Measurements from ENCODE around the gene DNAH14. TPM values are rescaled to one million over a fixed set of nuclear protein-coding genes. Genes with fewer than 3 reads are reported as not detected.

Gene DNAH14
- total and polyA plus RNA-seq, 4 donors: 2.7 to 19.8 (median 9.6) TPM

DNA sequence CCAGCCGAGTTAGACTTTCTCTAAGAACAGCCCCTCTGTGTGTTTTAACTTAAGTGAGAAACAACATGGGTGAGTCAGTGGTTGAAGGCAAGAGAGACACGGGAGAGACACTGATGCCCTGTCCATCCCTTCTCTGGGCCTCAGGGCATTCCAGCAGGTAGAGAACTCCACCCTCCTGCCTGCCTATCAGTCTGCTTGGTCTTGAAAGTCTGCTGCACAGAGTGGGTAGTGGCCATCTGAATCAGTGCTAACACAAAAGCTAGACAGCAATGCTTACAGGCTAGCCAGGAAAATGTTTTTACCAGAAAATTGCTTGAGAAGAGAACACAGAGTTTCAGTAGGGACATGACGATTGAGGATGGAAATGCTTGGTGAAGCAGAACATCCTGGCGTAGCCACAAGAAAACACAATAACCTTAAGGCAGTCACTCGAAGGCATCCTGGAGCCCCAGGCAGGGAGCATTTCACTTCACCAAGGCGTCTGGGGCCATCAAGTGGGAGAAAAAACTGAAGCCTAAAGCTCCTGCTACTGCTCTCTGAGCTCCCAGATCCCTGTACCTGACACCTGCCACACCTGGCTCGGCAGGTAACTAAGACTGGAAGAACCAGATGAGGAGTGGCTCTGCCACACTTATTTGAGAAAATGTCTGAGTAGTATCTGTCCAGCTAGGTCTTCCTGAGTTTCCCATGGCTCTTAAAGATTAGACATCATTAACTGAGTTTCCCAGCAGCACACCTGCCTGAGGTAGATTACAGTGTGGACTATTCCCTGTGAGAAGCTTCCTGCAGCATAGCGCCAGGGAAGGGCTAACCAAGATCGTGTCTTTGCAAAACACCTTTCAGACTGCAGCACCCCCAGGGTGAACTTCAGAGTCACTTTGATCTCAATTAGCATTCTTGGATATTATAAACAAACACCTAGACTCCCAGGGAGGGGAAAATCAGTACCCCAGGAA is 516.4 kb downstream of the DNAH14 start:
- H3K4me3 ChIP-seq (ENCODE audit: low read depth in 1 of 3, low read length in 3 of 3): no peak overlapping the region
- H3K9me3 ChIP-seq (ENCODE audit: control insufficient read depth in 4 of 4, low read length in 3 of 4): no peaks in the 10 kb centered on the region
- H3K27ac ChIP-seq (ENCODE audit: low read depth in 1 of 2, low read length in 2 of 2): peak overlapping the region; percentile 63 to 73
- WGBS: 80% methylated on average over 9 of the region's 9 CpGs
- DNase-seq (ENCODE audit: low spot score): no peak
- H3K27me3 ChIP-seq (ENCODE audit: control insufficient read depth in 4 of 4, insufficient read depth in 4 of 4, low read length in 3 of 4): no peaks in the 10 kb centered on the region
- no peak overlapping the region for H3K9ac ChIP-seq (ENCODE audit: low read depth in 1 of 2, low read length in 2 of 2)
- no peaks in the 10 kb centered on the region for H3K36me3 ChIP-seq (ENCODE audit: control insufficient read depth in 4 of 4, insufficient read depth in 3 of 4, low read depth in 1 of 4, low read length in 3 of 4)
- no peak for TF ChIP-seq HNF4A (conservative IDR thresholded peaks at IDR 0.05)
- TF ChIP-seq YY1 (IDR thresholded peaks at IDR 0.05): no peak
- no peak for TF ChIP-seq JUND (IDR thresholded peaks at IDR 0.05)
- TF ChIP-seq, protein P1, sequence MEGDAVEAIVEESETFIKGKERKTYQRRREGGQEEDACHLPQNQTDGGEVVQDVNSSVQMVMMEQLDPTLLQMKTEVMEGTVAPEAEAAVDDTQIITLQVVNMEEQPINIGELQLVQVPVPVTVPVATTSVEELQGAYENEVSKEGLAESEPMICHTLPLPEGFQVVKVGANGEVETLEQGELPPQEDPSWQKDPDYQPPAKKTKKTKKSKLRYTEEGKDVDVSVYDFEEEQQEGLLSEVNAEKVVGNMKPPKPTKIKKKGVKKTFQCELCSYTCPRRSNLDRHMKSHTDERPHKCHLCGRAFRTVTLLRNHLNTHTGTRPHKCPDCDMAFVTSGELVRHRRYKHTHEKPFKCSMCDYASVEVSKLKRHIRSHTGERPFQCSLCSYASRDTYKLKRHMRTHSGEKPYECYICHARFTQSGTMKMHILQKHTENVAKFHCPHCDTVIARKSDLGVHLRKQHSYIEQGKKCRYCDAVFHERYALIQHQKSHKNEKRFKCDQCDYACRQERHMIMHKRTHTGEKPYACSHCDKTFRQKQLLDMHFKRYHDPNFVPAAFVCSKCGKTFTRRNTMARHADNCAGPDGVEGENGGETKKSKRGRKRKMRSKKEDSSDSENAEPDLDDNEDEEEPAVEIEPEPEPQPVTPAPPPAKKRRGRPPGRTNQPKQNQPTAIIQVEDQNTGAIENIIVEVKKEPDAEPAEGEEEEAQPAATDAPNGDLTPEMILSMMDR (IDR thresholded peaks at IDR 0.05; ENCODE audit: low read depth, low read length, missing input control): no peak
- TF ChIP-seq SP1 (IDR thresholded peaks at IDR 0.05): peak; percentile 16
- TF ChIP-seq FOXA1 (IDR thresholded peaks at IDR 0.05): no peak
- H3K4me1 ChIP-seq (ENCODE audit: control insufficient read depth in 4 of 4, insufficient read depth in 4 of 4, low read length in 3 of 4): peaks cover 3 to 38% (median 27%) of the 10 kb centered on the region in 4 donors

GRCh38 chr1:225446595-225446960 is 517.1 kb downstream of the DNAH14 start:
- no peak for DNase-seq (ENCODE audit: low spot score)
- no peak for TF ChIP-seq ATF3 (IDR thresholded peaks at IDR 0.05)
- no peak for TF ChIP-seq NR2F2 (IDR thresholded peaks at IDR 0.05)
- Histone ChIP-seq H3K36me3 (ENCODE audit: control insufficient read depth in 4 of 4, insufficient read depth in 3 of 4, low read depth in 1 of 4, low read length in 3 of 4) (no peaks in the 10 kb centered on the region), H3K9ac (ENCODE audit: low read depth in 1 of 2, low read length in 2 of 2) (no peak overlapping the region), H3K4me1 (ENCODE audit: control insufficient read depth in 4 of 4, insufficient read depth in 4 of 4, low read length in 3 of 4) (peaks cover 3 to 34% (median 23%) of the 10 kb centered on the region in 4 donors), H3K27me3 (ENCODE audit: control insufficient read depth in 4 of 4, insufficient read depth in 4 of 4, low read length in 3 of 4) (no peaks in the 10 kb centered on the region), H3K27ac (ENCODE audit: low read depth in 1 of 2, low read length in 2 of 2) (no peak overlapping the region), H3K9me3 (ENCODE audit: control insufficient read depth in 4 of 4, low read length in 3 of 4) (no peaks in the 10 kb centered on the region), H3K4me3 (ENCODE audit: low read depth in 1 of 3, low read length in 3 of 3) (no peak overlapping the region)
- 78% methylated on average over 7 of the region's 7 CpGs for WGBS

DNA sequence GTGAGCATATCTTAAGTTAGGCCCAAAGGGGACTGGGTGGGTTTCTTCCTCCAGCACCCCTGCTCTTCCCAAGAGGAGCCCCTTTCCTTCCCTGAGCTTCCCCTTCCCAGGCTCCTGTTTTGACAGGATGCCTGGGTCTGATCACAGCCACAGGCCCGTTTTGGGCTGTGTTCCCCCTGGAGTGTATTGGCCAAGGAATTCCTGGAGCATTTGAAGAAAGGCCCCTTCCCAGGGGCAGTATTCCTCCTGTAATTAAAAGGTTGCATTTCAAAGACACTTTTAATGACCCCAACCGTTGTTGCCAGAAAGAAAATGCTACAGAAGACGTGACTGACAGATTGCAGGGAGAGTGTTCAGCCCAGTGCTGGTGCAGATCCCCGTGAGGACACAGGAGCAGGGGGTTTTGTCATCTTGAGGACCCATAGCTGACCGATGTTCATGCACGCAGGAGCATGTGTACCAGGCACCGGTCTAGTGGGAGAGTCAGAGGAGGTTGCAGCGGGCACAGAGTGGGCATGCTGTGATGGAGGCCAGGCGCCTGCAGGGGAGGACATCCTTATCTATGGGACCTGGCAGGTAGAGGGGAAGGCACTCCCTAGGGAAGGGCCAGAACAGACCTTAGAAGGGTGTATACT is 517.6 kb downstream of the DNAH14 start:
- peak overlapping the region; percentile 4 to 8 for H3K27ac ChIP-seq (ENCODE audit: low read depth in 1 of 2, low read length in 2 of 2)
- no peak for DNase-seq (ENCODE audit: low spot score)
- H3K27me3 ChIP-seq (ENCODE audit: control insufficient read depth in 4 of 4, insufficient read depth in 4 of 4, low read length in 3 of 4): no peaks in the 10 kb centered on the region
- no peaks in the 10 kb centered on the region for H3K9me3 ChIP-seq (ENCODE audit: control insufficient read depth in 4 of 4, low read length in 3 of 4)
- H3K36me3 ChIP-seq (ENCODE audit: control insufficient read depth in 4 of 4, insufficient read depth in 3 of 4, low read depth in 1 of 4, low read length in 3 of 4): no peaks in the 10 kb centered on the region
- H3K4me1 ChIP-seq (ENCODE audit: control insufficient read depth in 4 of 4, insufficient read depth in 4 of 4, low read length in 3 of 4): peaks cover 3 to 29% (median 20%) of the 10 kb centered on the region in 4 donors
- H3K4me3 ChIP-seq (ENCODE audit: low read depth in 1 of 3, low read length in 3 of 3): no peak overlapping the region
- H3K9ac ChIP-seq (ENCODE audit: low read depth in 1 of 2, low read length in 2 of 2): no peak overlapping the region
- WGBS: 84% methylated on average over 9 of the region's 9 CpGs
- TF ChIP-seq NR2F2 (IDR thresholded peaks at IDR 0.05): no peak
- TF ChIP-seq, protein P1 (IDR thresholded peaks at IDR 0.05; ENCODE audit: low read depth, low read length, missing input control): no peak
- no peak for TF ChIP-seq HNF4A (conservative IDR thresholded peaks at IDR 0.05)
- no peak for TF ChIP-seq EGR1 (IDR thresholded peaks at IDR 0.05; ENCODE audit: low read depth in 2 of 2)
- TF ChIP-seq, protein P2, sequence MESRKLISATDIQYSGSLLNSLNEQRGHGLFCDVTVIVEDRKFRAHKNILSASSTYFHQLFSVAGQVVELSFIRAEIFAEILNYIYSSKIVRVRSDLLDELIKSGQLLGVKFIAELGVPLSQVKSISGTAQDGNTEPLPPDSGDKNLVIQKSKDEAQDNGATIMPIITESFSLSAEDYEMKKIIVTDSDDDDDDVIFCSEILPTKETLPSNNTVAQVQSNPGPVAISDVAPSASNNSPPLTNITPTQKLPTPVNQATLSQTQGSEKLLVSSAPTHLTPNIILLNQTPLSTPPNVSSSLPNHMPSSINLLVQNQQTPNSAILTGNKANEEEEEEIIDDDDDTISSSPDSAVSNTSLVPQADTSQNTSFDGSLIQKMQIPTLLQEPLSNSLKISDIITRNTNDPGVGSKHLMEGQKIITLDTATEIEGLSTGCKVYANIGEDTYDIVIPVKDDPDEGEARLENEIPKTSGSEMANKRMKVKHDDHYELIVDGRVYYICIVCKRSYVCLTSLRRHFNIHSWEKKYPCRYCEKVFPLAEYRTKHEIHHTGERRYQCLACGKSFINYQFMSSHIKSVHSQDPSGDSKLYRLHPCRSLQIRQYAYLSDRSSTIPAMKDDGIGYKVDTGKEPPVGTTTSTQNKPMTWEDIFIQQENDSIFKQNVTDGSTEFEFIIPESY (IDR thresholded peaks at IDR 0.05): no peak
- TF ChIP-seq YY1 (IDR thresholded peaks at IDR 0.05): no peak
- no peak for TF ChIP-seq MAX (IDR thresholded peaks at IDR 0.05)
- no peak for TF ChIP-seq FOXA2 (IDR thresholded peaks at IDR 0.05)
- TF ChIP-seq FOXA1 (IDR thresholded peaks at IDR 0.05): no peak
- TF ChIP-seq RAD21 (IDR thresholded peaks at IDR 0.05): no peak
- no peak for TF ChIP-seq JUND (IDR thresholded peaks at IDR 0.05)
- TF ChIP-seq HNF4G (IDR thresholded peaks at IDR 0.05): no peak
- TF ChIP-seq RXRA (IDR thresholded peaks at IDR 0.05): no peak
- TF ChIP-seq ATF3 (IDR thresholded peaks at IDR 0.05): no peak
- TF ChIP-seq TAF1 (conservative IDR thresholded peaks at IDR 0.05): no peak
